ENCODE results near the gene CBFB. TPM values are rescaled to one million over a fixed set of nuclear protein-coding genes. Genes with fewer than 3 reads are reported as not detected.

CBFB gene
- total RNA-seq, 2 experiments from 2014 or later = 58.8 to 59.6 TPM

GRCh38 chr16:67050796-67051195 is 21.8 kb downstream of the CBFB start:
- no peaks in the 10 kb centered on the region for H3K9me3 Mint-ChIP-seq
- POLR2A ChIA-PET = no interaction called here
- H3K36me3 Mint-ChIP-seq (ENCODE audit: low read depth) = peaks cover 32% of the 10 kb centered on the region
- Histone ChIP-seq H3K27me3 (ENCODE audit: control insufficient read depth in 1 of 2, insufficient read depth in 2 of 2, low read length in 2 of 2) (no peaks in the 10 kb centered on the region), H3K4me3 (ENCODE audit: low read length) (no peak overlapping the region), H3K27ac (ENCODE audit: low read depth in 1 of 2, low read length in 2 of 2) (no peak overlapping the region), H3K4me1 (ENCODE audit: insufficient read depth, low read length) (peaks cover 22% of the 10 kb centered on the region), H3K36me3 (ENCODE audit: insufficient read depth, low read length) (peaks cover 4% of the 10 kb centered on the region), H3K9me3 (ENCODE audit: control insufficient read depth in 1 of 2, insufficient read depth in 1 of 2, low read length in 2 of 2) (no peaks in the 10 kb centered on the region)
- TF ChIP-seq CTCF (IDR thresholded peaks at IDR 0.05) = no peak
- intact Hi-C loops (cut with DNase I, micrococcal nuclease) = no loop called here
- H3K27ac Mint-ChIP-seq = peak overlapping the region; percentile 6
- H3K4me3 Mint-ChIP-seq = no peak overlapping the region
- CTCF ChIA-PET = no interaction called here
- ATAC-seq (ENCODE audit: poor library complexity) (no peak), DNase-seq (no peak)
- no peaks in the 10 kb centered on the region for H3K27me3 Mint-ChIP-seq
- peaks cover 40% of the 10 kb centered on the region for H3K4me1 Mint-ChIP-seq (ENCODE audit: low read depth)

GRCh38 chr16:67052399-67052798 is 23.4 kb downstream of the CBFB start:
- TF ChIP-seq CTCF (IDR thresholded peaks at IDR 0.05) = no peak
- ATAC-seq (ENCODE audit: poor library complexity) (peak; percentile 22), DNase-seq (no peak)
- H3K9me3 Mint-ChIP-seq = no peaks in the 10 kb centered on the region
- peak overlapping the region; percentile 81 for H3K4me3 Mint-ChIP-seq
- CTCF ChIA-PET = interaction anchor here (0.7 to 1.5 kb wide), 3 partner anchors 22 to 268 kb away, joined by 3 to 5 read pairs (median 4); no protein-coding TSS in a partner anchor
- Histone ChIP-seq H3K4me3 (ENCODE audit: low read length) (no peak overlapping the region), H3K4me1 (ENCODE audit: insufficient read depth, low read length) (peaks cover 26% of the 10 kb centered on the region), H3K36me3 (ENCODE audit: insufficient read depth, low read length) (peaks cover 4% of the 10 kb centered on the region), H3K27me3 (ENCODE audit: control insufficient read depth in 1 of 2, insufficient read depth in 2 of 2, low read length in 2 of 2) (no peaks in the 10 kb centered on the region), H3K27ac (ENCODE audit: low read depth in 1 of 2, low read length in 2 of 2) (peak overlapping the region in 1 of 2 donors; percentile 7), H3K9me3 (ENCODE audit: control insufficient read depth in 1 of 2, insufficient read depth in 1 of 2, low read length in 2 of 2) (no peaks in the 10 kb centered on the region)
- H3K27ac Mint-ChIP-seq = peak overlapping the region; percentile 83
- H3K4me1 Mint-ChIP-seq (ENCODE audit: low read depth) = peaks cover 41% of the 10 kb centered on the region
- H3K36me3 Mint-ChIP-seq (ENCODE audit: low read depth) = peaks cover 25% of the 10 kb centered on the region
- H3K27me3 Mint-ChIP-seq = no peaks in the 10 kb centered on the region
- POLR2A ChIA-PET = interaction anchor here (0.7 to 2.3 kb wide), 5 partner anchors 9 to 24 kb away, joined by 3 to 13 read pairs (median 3); no protein-coding TSS in a partner anchor
- intact Hi-C loops (cut with DNase I, micrococcal nuclease) = no loop called here

- ChIA-PET POLR2A (interaction anchor here (0.6 to 2.3 kb wide), 4 partner anchors 23 to 173 kb away, joined by 3 to 13 read pairs (median 4); partner anchors contain the start of gene TMEM208), CTCF (interaction anchor here (0.7 to 1.5 kb wide), 8 partner anchors 9 to 467 kb away, joined by 3 to 7 read pairs (median 4); no protein-coding TSS in a partner anchor)
- peak overlapping the region; percentile 25 for H3K4me3 ChIP-seq (ENCODE audit: low read length)
- H3K9me3 ChIP-seq (ENCODE audit: control insufficient read depth in 1 of 2, insufficient read depth in 1 of 2, low read length in 2 of 2) = no peaks in the 10 kb centered on the region
- peaks cover 4% of the 10 kb centered on the region for H3K36me3 ChIP-seq (ENCODE audit: insufficient read depth, low read length)
- ATAC-seq (ENCODE audit: poor library complexity) = no peak
- intact Hi-C loops (cut with DNase I, micrococcal nuclease) = no loop called here
- Mint-ChIP-seq H3K27me3 (no peaks in the 10 kb centered on the region), H3K4me1 (ENCODE audit: low read depth) (peaks cover 50% of the 10 kb centered on the region), H3K27ac (peak overlapping the region; percentile 83), H3K36me3 (ENCODE audit: low read depth) (peaks cover 23% of the 10 kb centered on the region), H3K4me3 (peak overlapping the region; percentile 81), H3K9me3 (no peaks in the 10 kb centered on the region)
- peaks cover 26% of the 10 kb centered on the region for H3K4me1 ChIP-seq (ENCODE audit: insufficient read depth, low read length)
- TF ChIP-seq CTCF (IDR thresholded peaks at IDR 0.05) = no peak
- peak in 3 of 14 experiments; percentile 19 to 39 (median 23) for DNase-seq
- H3K27me3 ChIP-seq (ENCODE audit: control insufficient read depth in 1 of 2, insufficient read depth in 2 of 2, low read length in 2 of 2) = no peaks in the 10 kb centered on the region
- H3K27ac ChIP-seq (ENCODE audit: low read depth in 1 of 2, low read length in 2 of 2) = peak overlapping the region; percentile 25 to 71
Measured at GRCh38 chr16:67053767-67054334, 24.9 kb downstream of the CBFB start.

All from CD4-positive, alpha-beta T cell (primary cell).